HUES64 (cell line): ENCODE results near the gene EML6.

Experiments
- H3K27ac ChIP-seq: 2 replicates; pipeline ENCODE4 v1.7.0; 2013; ENCODE audit warnings: low read depth, low read length, inconsistent platforms
- H3K27me3 ChIP-seq: 2 replicates; pipeline ENCODE4 v1.6.1; 2013; ENCODE audit warnings: mild to moderate bottlenecking, low read length; ENCODE audit not compliant: insufficient read depth
- H3K36me3 ChIP-seq: 2 replicates; pipeline ENCODE4 v1.6.1; 2013; ENCODE audit warnings: mild to moderate bottlenecking, low read length; ENCODE audit not compliant: insufficient read depth
- H3K4me1 ChIP-seq: 2 replicates; pipeline ENCODE4 v1.6.1; 2013; ENCODE audit warnings: mild to moderate bottlenecking, low read length, moderate library complexity; ENCODE audit not compliant: insufficient read depth
- H3K4me3 ChIP-seq: 2 replicates; pipeline ENCODE4 v1.5.1; 2013; ENCODE audit warnings: mild to moderate bottlenecking, low read length, moderate library complexity
- H3K9ac ChIP-seq: 2 replicates; pipeline ENCODE4 v1.6.1; 2013; ENCODE audit warnings: mild to moderate bottlenecking, low read depth, low read length
- H3K9me3 ChIP-seq: 2 replicates; pipeline ENCODE4 v1.6.1; 2013; ENCODE audit warnings: low read depth, low read length; ENCODE audit not compliant: insufficient read depth
- WGBS: fragments of 150-250, 120-280 bp; methylation state at CpG from one replicate; pipeline ENCODE4 v1.1.7; 2013; ENCODE audit warnings: missing lambda C conversion rate; 5-methylcytosine and 5-hydroxymethylcytosine counted together

The EML6 gene

GRCh38 chr2:54958717-54959371 lies 235.4 kb downstream of the EML6 start:
- Histone ChIP-seq H3K4me3 (no peak overlapping the region), H3K27ac (no peak overlapping the region), H3K9ac (no peak overlapping the region), H3K4me1 (peaks cover 11% of the 10 kb centered on the region; the same call in 1 of the 2 replicates), H3K9me3 (no peaks in the 10 kb centered on the region), H3K27me3 (no peaks in the 10 kb centered on the region), H3K36me3 (no peaks in the 10 kb centered on the region)
- whole genome bisulfite sequencing = 95% methylated on average over 14 of the region's 14 CpGs

GRCh38 chr2:54960164-54960563 lies 236.7 kb downstream of the EML6 start:
- WGBS = 84% methylated on average over 7 of the region's 7 CpGs

GRCh38 chr2:54962511-54962910 lies 239.0 kb downstream of the EML6 start:
- no peak overlapping the region for H3K9ac ChIP-seq
- H3K27ac ChIP-seq = no peak overlapping the region
- H3K4me1 ChIP-seq = peaks cover under 1% of the 10 kb centered on the region; the same call in 1 of the 2 replicates
- no peaks in the 10 kb centered on the region for H3K27me3 ChIP-seq
- 91% methylated on average over 10 of the region's 13 CpGs for WGBS
- no peaks in the 10 kb centered on the region for H3K36me3 ChIP-seq
- H3K4me3 ChIP-seq = no peak overlapping the region
- no peaks in the 10 kb centered on the region for H3K9me3 ChIP-seq

More at GRCh38 chr2:54960164-54960563, 236.7 kb downstream of the EML6 start:
- Histone ChIP-seq H3K27ac (no peak overlapping the region), H3K9me3 (no peaks in the 10 kb centered on the region), H3K4me3 (no peak overlapping the region), H3K4me1 (peaks cover 11% of the 10 kb centered on the region; the same call in 1 of the 2 replicates), H3K36me3 (no peaks in the 10 kb centered on the region), H3K27me3 (no peaks in the 10 kb centered on the region), H3K9ac (no peak overlapping the region)

- Histone ChIP-seq H3K4me1 (no peaks in the 10 kb centered on the region), H3K27me3 (no peaks in the 10 kb centered on the region), H3K4me3 (no peak overlapping the region), H3K36me3 (no peaks in the 10 kb centered on the region), H3K9me3 (no peaks in the 10 kb centered on the region), H3K9ac (no peak overlapping the region), H3K27ac (no peak overlapping the region)
- 100% methylated on average over 2 of the region's 3 CpGs for WGBS
Observed at GRCh38 chr2:54962935-54963440, 239.5 kb downstream of the EML6 start.

- Histone ChIP-seq H3K9ac (no peak overlapping the region), H3K27me3 (no peaks in the 10 kb centered on the region), H3K4me3 (no peak overlapping the region), H3K27ac (no peak overlapping the region), H3K4me1 (no peaks in the 10 kb centered on the region), H3K9me3 (no peaks in the 10 kb centered on the region), H3K36me3 (no peaks in the 10 kb centered on the region)
- WGBS = 95% methylated on average over 2 of the region's 2 CpGs
Observed at GRCh38 chr2:54963476-54963875, 240.0 kb downstream of the EML6 start.

- Histone ChIP-seq H3K27me3 (no peaks in the 10 kb centered on the region), H3K36me3 (no peaks in the 10 kb centered on the region), H3K9ac (no peak overlapping the region), H3K4me3 (no peak overlapping the region), H3K27ac (no peak overlapping the region), H3K9me3 (no peaks in the 10 kb centered on the region), H3K4me1 (no peaks in the 10 kb centered on the region)
- 94% methylated on average over 8 of the region's 8 CpGs for WGBS
Observed at GRCh38 chr2:54964271-54964670, 240.8 kb downstream of the EML6 start.

- H3K9me3 ChIP-seq = no peaks in the 10 kb centered on the region
- H3K4me1 ChIP-seq = no peaks in the 10 kb centered on the region
- WGBS = 95% methylated on average over 3 of the region's 4 CpGs
- no peaks in the 10 kb centered on the region; the same call in 1 of the 2 replicates for H3K36me3 ChIP-seq
- H3K27ac ChIP-seq = no peak overlapping the region
- H3K4me3 ChIP-seq = no peak overlapping the region
- no peaks in the 10 kb centered on the region for H3K27me3 ChIP-seq
- H3K9ac ChIP-seq = no peak overlapping the region
Observed at GRCh38 chr2:54964816-54965215, 241.4 kb downstream of the EML6 start.

GRCh38 chr2:54965425-54965824 lies 242.0 kb downstream of the EML6 start:
- 92% methylated on average over 6 of the region's 6 CpGs for WGBS

GRCh38 chr2:54966165-54966832 lies 242.8 kb downstream of the EML6 start:
- WGBS = 87% methylated on average over 8 of the region's 8 CpGs
- Histone ChIP-seq H3K9me3 (no peaks in the 10 kb centered on the region), H3K9ac (no peak overlapping the region), H3K27me3 (no peaks in the 10 kb centered on the region), H3K4me3 (no peak overlapping the region), H3K27ac (no peak overlapping the region), H3K4me1 (no peaks in the 10 kb centered on the region), H3K36me3 (peaks cover 10% of the 10 kb centered on the region)

More at GRCh38 chr2:54965425-54965824, 242.0 kb downstream of the EML6 start:
- no peaks in the 10 kb centered on the region for H3K4me1 ChIP-seq
- no peak overlapping the region for H3K27ac ChIP-seq
- no peak overlapping the region for H3K4me3 ChIP-seq
- peaks cover 2% of the 10 kb centered on the region for H3K36me3 ChIP-seq
- no peaks in the 10 kb centered on the region for H3K27me3 ChIP-seq
- H3K9ac ChIP-seq = no peak overlapping the region
- H3K9me3 ChIP-seq = no peaks in the 10 kb centered on the region

- Histone ChIP-seq H3K27ac (no peak overlapping the region), H3K4me1 (no peaks in the 10 kb centered on the region), H3K4me3 (no peak overlapping the region), H3K9ac (no peak overlapping the region), H3K9me3 (no peaks in the 10 kb centered on the region), H3K27me3 (no peaks in the 10 kb centered on the region), H3K36me3 (peaks cover 16% of the 10 kb centered on the region)
- WGBS = 96% methylated on average over 3 of the region's 3 CpGs
Observed at GRCh38 chr2:54966837-54967236, 243.4 kb downstream of the EML6 start.

- Histone ChIP-seq H3K27me3 (no peaks in the 10 kb centered on the region), H3K9me3 (no peaks in the 10 kb centered on the region), H3K27ac (no peak overlapping the region), H3K36me3 (peaks cover 20% of the 10 kb centered on the region), H3K9ac (no peak overlapping the region), H3K4me1 (no peaks in the 10 kb centered on the region), H3K4me3 (no peak overlapping the region)
- WGBS = 60% methylated on average over 4 of the region's 4 CpGs
Observed at GRCh38 chr2:54967269-54967668, 243.8 kb downstream of the EML6 start.
